SK-N-SH (cell line): ENCODE results near the gene SHKBP1. TPM values are rescaled to one million over a fixed set of nuclear protein-coding genes. Genes with fewer than 3 reads are reported as not detected.
"Not testable (repeated sequence)": the region's sequence is repeated elsewhere in the genome, so short reads cannot be mapped to it uniquely, and the experiment has no call there.

Source experiments
- CTCF ChIA-PET: fragments of 300-600, 350-600 bp; formaldehyde crosslinking; extraction: SDS; loops from one replicate; lab custom pipeline; 2021; lab: Yijun Ruan, JAX
- POLR2A ChIA-PET: fragments of 350-600 bp; sonication (Branson Sonifier 250); formaldehyde crosslinking; extraction: SDS; loops from one replicate; lab custom pipeline; 2020; ENCODE audit warnings: antibody characterized with exemption, inconsistent platforms; lab: Yijun Ruan, JAX
- DNase-seq: peaks from one replicate; pipeline ENCODE4 v3.0.0; 2012
- H2AFZ ChIP-seq: fragments of 200-600 bp; sonication (generic); 2 replicates; pipeline ENCODE4 v1.8.1; 2016; ENCODE audit warnings: antibody characterized with exemption, mild to moderate bottlenecking, low read depth
- H3F3A ChIP-seq: fragments of 200-600 bp; sonication (generic); replicated peaks from 2 replicates; pipeline ENCODE3; 2016; ENCODE audit warnings: antibody characterized with exemption, mild to moderate bottlenecking; ENCODE audit not compliant: insufficient read depth
- H3K27ac ChIP-seq, 2 experiments: fragments of 200-500 bp in 1 of 2; fragments of 200-600 bp in 1 of 2; sonication (Bioruptor generic) in 1 of 2; sonication (generic), shearing (Covaris generic) in 1 of 2; 2 replicates each; pipeline versions ENCODE4 v1.5.1 to v1.6.1; 2014 to 2016; ENCODE audit warnings: low read depth in 2 of 2, inconsistent platforms in 1 of 2, low read length in 1 of 2, mild to moderate bottlenecking in 1 of 2, mixed read lengths in 1 of 2
- H3K27me3 ChIP-seq: fragments of 200-600 bp; sonication (generic), shearing (Covaris generic); 2 replicates; pipeline ENCODE4 v1.6.1; 2016; ENCODE audit warnings: mixed run types; ENCODE audit not compliant: insufficient read depth
- H3K36me3 ChIP-seq, 2 experiments: fragments of 200-500 bp in 1 of 2; fragments of 200-600 bp in 1 of 2; sonication (Bioruptor generic) in 1 of 2; sonication (generic) in 1 of 2; replicated peaks in 1 of 2; 2 replicates each; pipeline versions ENCODE3 to v1.5.1; 2014 to 2016; ENCODE audit warnings: low read length in 1 of 2, mild to moderate bottlenecking in 1 of 2; ENCODE audit not compliant: insufficient read depth in 2 of 2, control insufficient read depth in 1 of 2
- H3K4me1 ChIP-seq, 2 experiments: fragments of 200-500 bp in 1 of 2; fragments of 200-600 bp in 1 of 2; sonication (Bioruptor generic) in 1 of 2; sonication (generic), shearing (Covaris generic) in 1 of 2; 2 replicates each; pipeline versions ENCODE4 v1.5.1 to v1.6.1; 2014 to 2016; ENCODE audit warnings: low read depth in 1 of 2, low read length in 1 of 2, mixed run types in 1 of 2; ENCODE audit not compliant: insufficient read depth in 2 of 2, control insufficient read depth in 1 of 2
- H3K4me2 ChIP-seq: fragments of 200-600 bp; sonication (generic), shearing (Covaris generic); 2 replicates; pipeline ENCODE4 v1.6.1; 2017; ENCODE audit warnings: mixed run types
- H3K4me3 ChIP-seq, 2 experiments: fragments of 200-500 bp in 1 of 2; fragments of 200-600 bp in 1 of 2; sonication (Bioruptor generic) in 1 of 2; sonication (generic), shearing (Covaris generic) in 1 of 2; 2 replicates each; pipeline versions ENCODE4 v1.5.1 to v1.8.1; 2014 to 2016; ENCODE audit warnings: low read depth in 2 of 2, inconsistent platforms in 1 of 2, low read length in 1 of 2, mild to moderate bottlenecking in 1 of 2, mixed read lengths in 1 of 2, moderate library complexity in 1 of 2
- H3K79me2 ChIP-seq: fragments of 200-600 bp; sonication (generic); 2 replicates; pipeline ENCODE4 v1.8.1; 2017; ENCODE audit warnings: mild to moderate bottlenecking; ENCODE audit not compliant: insufficient read depth
- H3K9ac ChIP-seq: fragments of 200-600 bp; sonication (generic); 2 replicates; pipeline ENCODE4 v1.6.1; 2017; ENCODE audit warnings: mixed run types
- H3K9me2 ChIP-seq: fragments of 200-600 bp; sonication (generic); 2 replicates; pipeline ENCODE4 v1.6.1; 2017; ENCODE audit warnings: mixed run types
- H3K9me3 ChIP-seq: fragments of 200-600 bp; sonication (generic); 2 replicates; pipeline ENCODE4 v1.6.1; 2017; ENCODE audit warnings: mixed run types, mild to moderate bottlenecking, moderate library complexity
- H4K20me1 ChIP-seq: fragments of 200-600 bp; sonication (generic); 2 replicates; pipeline ENCODE4 v1.6.1; 2017; ENCODE audit warnings: mild to moderate bottlenecking, mixed run types; ENCODE audit not compliant: insufficient read depth
- FOSL2 ChIP-seq: IDR thresholded peaks from 2 replicates; pipeline ENCODE4 v1.4.0; 2012; ENCODE audit warnings: low read depth, mild to moderate bottlenecking, moderate library complexity, borderline replicate concordance
- GABPA ChIP-seq: IDR thresholded peaks from 2 replicates; pipeline ENCODE4 v1.4.0; 2012; ENCODE audit warnings: low read depth, mild to moderate bottlenecking
- NRF1 ChIP-seq: IDR thresholded peaks from 2 replicates; pipeline ENCODE4 v1.6.1; 2012; ENCODE audit warnings: low read depth, mild to moderate bottlenecking, low read length
- TCF12 ChIP-seq: IDR thresholded peaks from 2 replicates; pipeline ENCODE4 v1.4.0; 2012
- USF1 ChIP-seq: IDR thresholded peaks from 2 replicates; pipeline ENCODE4 v1.4.0; 2012; ENCODE audit warnings: low read depth, borderline replicate concordance
- YY1 ChIP-seq: IDR thresholded peaks from 2 replicates; pipeline ENCODE4 v1.4.0; 2012; ENCODE audit warnings: low read depth, mild to moderate bottlenecking
- WGBS: methylation state at CpG from one replicate; pipeline ENCODE4 v1.1.6; 2017; ENCODE audit warnings: low lambda C conversion rate; 5-methylcytosine and 5-hydroxymethylcytosine counted together
- polyA plus RNA-seq, 3 experiments: library from polyadenylated mRNA; depleted of rRNA; stranded (reverse); fragments of >200 nt; gene quantifications; 2 replicates each; pipeline ENCODE4 v1.2.3, GENCODE V29; 2012
- TF ChIP-seq, protein P1 (sequence below): fragments of 150-350 bp; IDR thresholded peaks from 2 replicates; pipeline ENCODE4 v1.6.1; 2017; ENCODE audit warnings: antibody characterized with exemption, low read length, low read depth, borderline replicate concordance
- TF ChIP-seq, protein P2 (sequence below): IDR thresholded peaks from 2 replicates; pipeline ENCODE4 v1.4.0; 2012; ENCODE audit warnings: low read depth, borderline replicate concordance

SHKBP1 gene
- polyA plus RNA-seq, 1 of the 3 experiments (the other 2 are of a cell fraction): 62.7 TPM

- H3K4me2 ChIP-seq: no peak overlapping the region
- CTCF ChIA-PET: interaction anchor here (0.6 to 12.8 kb wide), 2 partner anchors 9 to 100 kb away, joined by 4 to 155 read pairs; no protein-coding TSS in a partner anchor
- no peak overlapping the region for H2AFZ ChIP-seq
These were observed 47.0 kb downstream of the SHKBP1 start for GRCh38 chr19:40623403-40624251.

DNA sequence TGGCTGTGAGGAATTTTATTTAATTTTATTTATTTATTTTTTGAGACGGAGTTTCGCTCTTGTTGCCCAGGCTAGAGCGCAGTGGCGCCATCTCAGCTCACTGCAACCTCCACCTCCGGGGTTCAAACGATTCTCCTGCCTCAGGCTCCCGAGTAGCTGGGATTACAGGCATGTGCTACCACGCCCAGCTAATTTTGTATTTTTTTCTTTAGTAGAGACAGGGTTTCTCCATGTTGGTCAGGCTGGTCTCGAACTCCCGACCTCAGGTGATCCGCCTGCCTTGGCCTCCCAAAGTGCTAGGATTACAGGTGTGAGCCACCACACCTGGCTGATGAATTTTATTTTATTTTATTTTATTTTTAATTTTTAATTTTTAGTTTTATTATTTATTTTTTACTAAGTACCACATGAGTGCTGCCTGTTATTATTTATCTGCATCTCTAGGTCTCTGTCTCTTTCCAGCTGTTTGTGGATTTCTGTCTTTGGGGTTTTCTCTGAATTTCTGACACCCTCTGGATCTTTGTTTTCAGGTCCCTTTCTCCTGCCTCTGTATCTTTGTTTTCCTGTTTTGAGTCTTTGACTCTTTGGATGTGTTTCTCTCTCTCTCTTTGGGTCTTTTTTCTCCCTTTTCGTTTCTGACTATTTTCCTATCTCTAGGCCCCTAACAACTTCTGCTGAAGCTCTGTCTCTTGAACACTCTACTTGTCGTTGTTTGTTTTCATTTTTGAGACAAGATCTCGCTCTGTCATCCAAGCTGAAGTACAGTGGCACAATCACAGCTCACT lies 47.9 kb downstream of the SHKBP1 start:
- CTCF ChIA-PET: interaction anchor here (12.8 kb wide), 1 partner anchor 9 kb away, joined by 155 read pairs; no protein-coding TSS in a partner anchor
- H2AFZ ChIP-seq, H3F3A ChIP-seq, POLR2A ChIA-PET, DNase-seq, H3K9me2 ChIP-seq, H4K20me1 ChIP-seq, H3K4me3 ChIP-seq, H3K27me3 ChIP-seq, H3K36me3 ChIP-seq, H3K9ac ChIP-seq, H3K27ac ChIP-seq, H3K4me1 ChIP-seq, H3K79me2 ChIP-seq, H3K9me3 ChIP-seq, H3K4me2 ChIP-seq: not testable (repeated sequence)
- 86% methylated on average over 14 of the region's 14 CpGs for WGBS

More at GRCh38 chr19:40623403-40624251, 47.0 kb downstream of the SHKBP1 start:
- Histone ChIP-seq H3K27me3 (no peaks in the 10 kb centered on the region), H4K20me1 (no peaks in the 10 kb centered on the region), H3K36me3 (no peaks in the 10 kb centered on the region), H3K9ac (no peak overlapping the region)
- peak; percentile 30 for DNase-seq
- POLR2A ChIA-PET: no interaction called here
- TF ChIP-seq GABPA (no peak), YY1 (no peak), TCF12 (no peak), NRF1 (no peak), FOSL2 (no peak), USF1 (no peak)
- TF ChIP-seq, protein P1, sequence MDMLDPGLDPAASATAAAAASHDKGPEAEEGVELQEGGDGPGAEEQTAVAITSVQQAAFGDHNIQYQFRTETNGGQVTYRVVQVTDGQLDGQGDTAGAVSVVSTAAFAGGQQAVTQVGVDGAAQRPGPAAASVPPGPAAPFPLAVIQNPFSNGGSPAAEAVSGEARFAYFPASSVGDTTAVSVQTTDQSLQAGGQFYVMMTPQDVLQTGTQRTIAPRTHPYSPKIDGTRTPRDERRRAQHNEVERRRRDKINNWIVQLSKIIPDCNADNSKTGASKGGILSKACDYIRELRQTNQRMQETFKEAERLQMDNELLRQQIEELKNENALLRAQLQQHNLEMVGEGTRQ: no peak
- TF ChIP-seq, protein P2, sequence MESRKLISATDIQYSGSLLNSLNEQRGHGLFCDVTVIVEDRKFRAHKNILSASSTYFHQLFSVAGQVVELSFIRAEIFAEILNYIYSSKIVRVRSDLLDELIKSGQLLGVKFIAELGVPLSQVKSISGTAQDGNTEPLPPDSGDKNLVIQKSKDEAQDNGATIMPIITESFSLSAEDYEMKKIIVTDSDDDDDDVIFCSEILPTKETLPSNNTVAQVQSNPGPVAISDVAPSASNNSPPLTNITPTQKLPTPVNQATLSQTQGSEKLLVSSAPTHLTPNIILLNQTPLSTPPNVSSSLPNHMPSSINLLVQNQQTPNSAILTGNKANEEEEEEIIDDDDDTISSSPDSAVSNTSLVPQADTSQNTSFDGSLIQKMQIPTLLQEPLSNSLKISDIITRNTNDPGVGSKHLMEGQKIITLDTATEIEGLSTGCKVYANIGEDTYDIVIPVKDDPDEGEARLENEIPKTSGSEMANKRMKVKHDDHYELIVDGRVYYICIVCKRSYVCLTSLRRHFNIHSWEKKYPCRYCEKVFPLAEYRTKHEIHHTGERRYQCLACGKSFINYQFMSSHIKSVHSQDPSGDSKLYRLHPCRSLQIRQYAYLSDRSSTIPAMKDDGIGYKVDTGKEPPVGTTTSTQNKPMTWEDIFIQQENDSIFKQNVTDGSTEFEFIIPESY: no peak
- TF ChIP-seq, all 33 proteins: peak for 0
- 85% methylated on average over 33 of the region's 41 CpGs for WGBS
- Histone ChIP-seq H3F3A (peaks cover 3% of the 10 kb centered on the region), H3K9me2 (no peaks in the 10 kb centered on the region), H3K4me1 (peaks cover 0 to 5% of the 10 kb centered on the region in 2 experiments; a peak in 1 of 4 replicates), H3K79me2 (no peaks in the 10 kb centered on the region), H3K9me3 (no peaks in the 10 kb centered on the region), H3K27ac (no peak overlapping the region), H3K4me3 (no peak overlapping the region)
